ENCODE measurements around the gene ZNF660.

DNA sequence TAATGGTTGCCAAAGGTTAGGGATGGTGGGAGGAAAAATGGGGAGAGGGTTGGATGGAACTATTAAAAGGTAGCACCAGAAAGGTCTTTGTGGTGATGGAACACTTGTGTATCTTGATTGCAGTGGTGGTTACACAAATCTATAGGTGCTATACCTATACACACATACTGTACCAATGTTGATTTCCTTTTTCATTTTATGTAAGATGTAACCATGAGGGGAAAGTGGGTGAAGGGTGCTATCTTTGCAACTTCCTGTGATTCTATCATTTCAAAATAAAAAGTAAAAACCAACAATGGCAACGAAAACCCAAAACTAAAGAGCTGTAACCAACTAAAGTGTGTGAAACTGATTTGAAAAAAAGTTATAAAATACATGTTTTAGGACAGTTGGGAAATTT, 63.0 kb downstream of the ZNF660 start:
- TF ChIP-seq POLR2AphosphoS5 (IDR thresholded peaks at IDR 0.05), result no peak
- TF ChIP-seq, protein P1, sequence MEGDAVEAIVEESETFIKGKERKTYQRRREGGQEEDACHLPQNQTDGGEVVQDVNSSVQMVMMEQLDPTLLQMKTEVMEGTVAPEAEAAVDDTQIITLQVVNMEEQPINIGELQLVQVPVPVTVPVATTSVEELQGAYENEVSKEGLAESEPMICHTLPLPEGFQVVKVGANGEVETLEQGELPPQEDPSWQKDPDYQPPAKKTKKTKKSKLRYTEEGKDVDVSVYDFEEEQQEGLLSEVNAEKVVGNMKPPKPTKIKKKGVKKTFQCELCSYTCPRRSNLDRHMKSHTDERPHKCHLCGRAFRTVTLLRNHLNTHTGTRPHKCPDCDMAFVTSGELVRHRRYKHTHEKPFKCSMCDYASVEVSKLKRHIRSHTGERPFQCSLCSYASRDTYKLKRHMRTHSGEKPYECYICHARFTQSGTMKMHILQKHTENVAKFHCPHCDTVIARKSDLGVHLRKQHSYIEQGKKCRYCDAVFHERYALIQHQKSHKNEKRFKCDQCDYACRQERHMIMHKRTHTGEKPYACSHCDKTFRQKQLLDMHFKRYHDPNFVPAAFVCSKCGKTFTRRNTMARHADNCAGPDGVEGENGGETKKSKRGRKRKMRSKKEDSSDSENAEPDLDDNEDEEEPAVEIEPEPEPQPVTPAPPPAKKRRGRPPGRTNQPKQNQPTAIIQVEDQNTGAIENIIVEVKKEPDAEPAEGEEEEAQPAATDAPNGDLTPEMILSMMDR (IDR thresholded peaks at IDR 0.05), result no peak
- TF ChIP-seq POLR2A (IDR thresholded peaks at IDR 0.05), result no peak

Data from gastroesophageal sphincter (tissue), 3 donors.